HG03108 (cell line): ENCODE data around the gene GNG4.
"Not testable (repeated sequence)": the region's sequence is repeated elsewhere in the genome, so short reads cannot be mapped to it uniquely, and the experiment has no call there.

Experiments
- ATAC-seq: cut with Tn5 transposase; IDR thresholded peaks from one replicate; pipeline ENCODE4 v1.9.1; 2021; ENCODE audit warnings: moderate library complexity; ENCODE audit not compliant: unreplicated experiment

The GNG4 gene

GRCh38 chr1:235628316-235629005 lies 21.1 kb downstream of the GNG4 start:
- ATAC-seq: no peak

GRCh38 chr1:235625831-235626230 lies 23.8 kb downstream of the GNG4 start:
- no peak for ATAC-seq

GRCh38 chr1:235625340-235625739 lies 24.2 kb downstream of the GNG4 start:
- no peak for ATAC-seq

GRCh38 chr1:235624721-235625333 lies 24.8 kb downstream of the GNG4 start:
- no peak for ATAC-seq

DNA sequence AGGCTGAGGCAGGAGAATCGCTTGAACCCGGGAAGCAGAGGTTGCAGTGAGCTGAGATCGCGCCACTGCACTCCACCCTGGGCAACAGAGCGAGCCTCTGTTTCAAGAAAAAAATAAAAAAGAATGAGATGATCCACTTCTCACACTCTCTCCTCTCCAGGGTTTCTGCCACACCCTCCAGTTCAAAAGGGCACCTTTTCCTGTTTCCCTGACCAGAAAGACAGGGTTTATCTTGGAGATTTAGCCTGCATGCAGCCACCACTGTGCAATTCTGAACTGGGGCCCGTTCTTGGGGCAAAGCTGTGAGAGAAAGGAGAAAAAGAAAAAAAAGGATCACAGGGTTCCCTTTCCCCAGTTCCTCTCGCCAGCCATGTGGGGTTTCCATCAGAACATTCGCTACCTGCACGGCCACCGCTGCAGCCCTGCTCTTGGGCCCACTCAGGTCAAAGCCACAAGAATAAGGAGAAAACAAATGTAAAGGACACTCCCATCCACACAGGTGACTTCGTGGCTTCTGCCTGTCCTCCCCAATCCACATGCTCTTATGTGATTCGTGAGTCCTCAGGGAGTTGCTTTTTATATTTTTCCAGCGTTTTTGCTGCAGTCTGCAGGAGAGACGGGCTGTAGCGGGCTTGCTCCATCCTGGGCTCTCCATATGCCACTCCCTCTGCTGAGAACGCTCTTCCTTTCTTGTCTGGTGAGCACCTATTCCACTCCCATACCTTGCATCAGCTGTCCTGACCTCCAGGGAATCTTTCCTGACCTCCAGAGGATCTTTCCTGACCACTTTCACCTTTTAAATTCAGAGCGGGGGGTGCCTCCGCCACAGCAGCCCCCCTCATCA lies 26.4 kb downstream of the GNG4 start:
- no peak for ATAC-seq

- ATAC-seq: not testable (repeated sequence)
Observed at GRCh38 chr1:235619149-235619548, 30.4 kb downstream of the GNG4 start.

DNA sequence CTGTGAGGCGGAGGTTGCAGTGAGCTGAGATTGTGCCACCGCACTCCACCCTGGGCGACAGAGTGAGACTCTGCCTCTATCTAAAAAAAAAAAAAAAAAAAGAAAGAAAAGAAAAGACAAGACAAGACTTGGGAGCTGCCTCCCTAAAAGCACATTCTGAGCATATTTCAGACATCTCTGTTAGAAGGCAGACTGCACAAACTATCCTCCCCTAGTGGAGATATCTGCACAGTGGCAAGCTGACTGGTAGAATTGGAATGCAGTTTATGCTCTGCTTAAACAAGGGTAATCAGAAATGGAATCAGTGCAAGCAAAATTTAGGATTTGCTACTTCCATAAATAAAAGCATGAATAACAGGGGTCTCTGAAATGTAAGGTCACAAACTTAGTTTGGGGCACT lies 31.8 kb downstream of the GNG4 start:
- no peak for ATAC-seq

- no peak for ATAC-seq
Observed at GRCh38 chr1:235617140-235617539, 32.4 kb downstream of the GNG4 start.

DNA sequence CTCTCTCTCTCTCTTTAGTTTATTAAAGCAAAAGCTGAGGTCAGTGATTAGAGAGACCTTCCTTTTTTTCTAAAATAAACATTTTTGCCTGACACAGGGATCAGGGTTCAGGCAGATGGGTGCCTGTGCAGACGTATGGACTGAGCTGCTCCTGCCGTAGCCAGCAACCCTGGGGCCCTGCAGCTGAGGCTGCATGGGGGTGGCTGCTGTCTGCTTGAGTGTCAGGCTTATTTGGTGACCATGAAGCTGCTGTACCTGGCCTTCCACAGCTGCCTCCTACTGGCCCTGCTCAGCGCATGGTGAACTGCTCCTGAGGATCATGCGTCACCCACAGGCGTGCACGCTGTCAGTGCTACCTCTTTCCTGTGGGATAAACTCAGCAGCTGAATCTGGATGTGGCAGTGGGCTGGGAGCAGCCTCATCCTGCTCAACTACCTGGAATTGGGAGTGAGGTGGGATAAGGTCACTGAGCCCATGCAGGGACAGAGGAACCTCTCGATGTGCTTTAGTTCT lies 35.1 kb downstream of the GNG4 start:
- ATAC-seq: no peak

DNA sequence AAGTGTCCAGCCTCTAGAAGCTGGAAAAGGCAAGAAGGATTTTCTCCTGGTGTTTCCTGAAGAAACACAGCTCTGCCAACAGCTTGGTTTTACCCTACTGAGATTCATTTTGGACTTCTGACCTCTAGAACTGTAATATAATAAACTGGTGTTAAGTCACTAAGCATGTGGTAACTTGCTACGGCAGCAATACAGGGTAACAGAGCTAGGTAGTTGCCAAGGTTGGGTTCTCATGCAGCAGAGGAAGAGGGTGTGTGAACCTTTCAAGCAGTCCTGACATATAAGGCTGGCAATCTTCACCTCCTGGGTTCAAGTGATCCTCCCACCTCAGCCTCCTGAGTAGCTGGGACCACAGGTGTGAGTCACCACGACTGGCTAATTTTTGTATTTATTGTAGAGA lies 36.0 kb downstream of the GNG4 start:
- no peak for ATAC-seq

GRCh38 chr1:235612761-235613160 lies 36.8 kb downstream of the GNG4 start:
- no peak for ATAC-seq

- ATAC-seq: no peak
Observed at GRCh38 chr1:235610157-235610556, 39.4 kb downstream of the GNG4 start.

DNA sequence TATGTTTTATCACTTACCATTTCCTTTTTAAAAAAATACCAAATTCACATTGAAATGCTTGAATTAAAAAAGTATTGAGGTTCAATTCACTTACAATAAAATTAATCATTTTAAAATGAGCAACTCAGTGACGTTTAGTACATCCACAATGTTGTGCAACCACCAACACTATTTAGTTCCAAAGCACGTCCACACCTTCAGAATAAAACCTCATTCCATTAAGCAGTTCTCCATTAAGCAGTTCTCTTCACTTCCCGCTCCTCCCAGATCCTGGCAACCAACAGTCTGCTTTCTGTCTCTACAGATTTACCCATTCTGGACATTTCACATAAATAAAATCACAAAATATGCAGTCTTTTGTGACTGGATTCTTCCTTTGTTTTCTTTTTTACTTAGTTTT lies 41.3 kb downstream of the GNG4 start:
- no peak for ATAC-seq

DNA sequence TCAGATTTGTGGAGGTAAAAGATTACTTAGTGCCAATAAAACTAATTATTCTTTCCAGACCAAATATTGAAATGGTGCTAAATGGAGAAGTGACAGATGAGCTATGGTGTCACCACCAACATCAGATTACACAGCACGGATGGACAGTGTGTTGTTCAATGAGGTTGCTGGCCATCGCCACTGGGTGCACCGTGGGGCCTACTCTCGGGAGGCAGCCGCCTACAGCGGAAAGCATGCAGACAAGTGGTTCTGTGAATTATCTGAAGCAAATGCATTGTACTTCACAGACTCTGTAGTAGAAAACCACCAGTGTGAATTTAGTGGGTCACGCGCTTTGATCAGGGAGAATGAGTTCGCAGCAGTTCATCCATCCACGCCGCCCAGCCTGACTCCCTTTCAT lies 42.3 kb downstream of the GNG4 start:
- ATAC-seq: no peak

DNA sequence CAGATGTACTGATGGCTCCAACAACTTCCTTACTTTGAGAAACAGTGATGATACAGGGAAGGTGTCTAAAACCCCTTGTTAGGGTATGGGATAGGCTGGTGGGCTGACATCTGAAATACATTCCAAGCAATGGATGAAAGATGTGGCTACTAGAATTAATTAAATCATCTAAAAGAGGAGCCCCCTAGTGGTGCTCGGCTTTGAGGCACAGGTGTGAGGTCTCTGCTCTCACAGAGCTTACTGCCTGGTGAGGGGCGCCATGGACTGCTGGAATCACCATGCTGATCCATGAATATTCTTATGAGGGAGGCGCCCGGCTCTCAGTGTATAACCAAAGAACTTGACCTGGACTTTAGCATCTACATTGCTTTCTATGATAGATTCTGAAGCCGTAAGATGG lies 48.5 kb downstream of the GNG4 start:
- ATAC-seq: no peak

DNA sequence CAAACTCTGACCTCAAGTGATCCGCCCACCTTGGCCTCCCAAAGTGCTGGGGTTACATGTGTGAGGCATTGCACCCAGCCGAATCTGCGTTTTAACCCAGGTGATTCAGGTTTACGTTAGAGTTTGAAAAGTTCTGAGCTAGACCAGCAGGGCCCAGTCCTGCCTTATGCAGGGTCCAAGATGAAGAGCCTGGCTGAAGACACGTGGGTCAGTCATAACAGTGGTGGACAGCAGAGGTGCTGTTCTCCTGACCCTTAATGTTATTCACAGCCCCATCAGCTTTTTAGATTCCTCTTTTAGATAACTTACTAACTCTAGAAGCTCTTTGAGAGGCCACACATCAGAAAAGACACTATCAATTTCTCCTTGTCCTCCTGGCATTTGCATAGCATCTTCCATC lies 50.0 kb downstream of the GNG4 start:
- ATAC-seq: no peak

DNA sequence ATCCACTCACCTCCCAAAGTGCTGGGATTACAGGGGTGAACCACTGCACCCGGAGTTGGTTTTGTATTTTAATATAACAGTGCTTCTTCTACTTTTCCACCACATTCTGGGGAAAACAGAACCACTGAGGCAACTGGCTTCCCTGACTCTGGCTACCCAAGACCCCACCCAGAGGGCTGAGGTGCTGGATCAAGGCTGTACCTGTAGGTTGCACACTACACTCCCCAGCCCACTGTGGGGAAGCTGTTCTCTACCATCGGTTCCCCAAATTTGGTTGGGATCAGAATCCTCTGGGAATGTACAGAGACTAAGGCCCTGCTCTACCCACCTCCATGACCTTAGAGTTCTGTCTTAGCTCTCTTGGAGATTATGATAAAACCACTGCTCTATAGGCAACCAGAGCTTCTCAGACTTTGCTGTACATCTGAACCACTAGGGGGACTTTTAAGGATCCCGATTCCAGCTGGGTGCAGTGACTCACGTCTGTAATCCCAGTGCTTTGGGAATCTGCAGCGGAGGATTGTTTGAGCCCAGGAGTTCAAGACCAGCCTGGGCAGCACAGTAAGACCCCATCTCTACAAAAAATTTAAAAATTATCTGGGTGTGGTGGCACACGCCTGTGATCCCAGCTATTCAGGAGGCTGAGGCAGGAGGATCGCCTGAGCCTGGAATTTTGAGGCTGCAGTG lies 51.6 kb downstream of the GNG4 start:
- no peak for ATAC-seq

DNA sequence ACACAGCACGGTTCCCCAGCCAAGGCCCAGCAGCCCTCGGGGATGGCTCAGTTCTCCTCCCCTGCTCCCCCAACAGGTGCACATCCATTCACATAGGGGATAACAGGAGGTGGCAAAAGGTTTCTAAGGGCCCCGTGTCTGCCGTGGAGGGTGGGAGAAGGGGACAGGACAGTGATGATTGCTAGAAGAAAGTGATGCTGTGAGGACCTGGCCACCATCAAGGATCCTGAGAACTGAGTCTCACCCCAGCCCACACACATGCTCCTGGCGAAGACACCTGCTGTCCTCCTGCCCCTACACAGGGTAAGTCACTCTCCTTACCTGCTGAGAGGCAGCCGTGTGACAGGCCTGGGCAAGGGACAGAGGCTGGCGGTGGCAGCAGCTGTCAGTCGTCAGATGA lies 54.5 kb downstream of the GNG4 start:
- no peak for ATAC-seq

GRCh38 chr1:235594281-235594895 lies 55.2 kb downstream of the GNG4 start:
- ATAC-seq: not testable (repeated sequence)

- ATAC-seq: no peak
Observed at GRCh38 chr1:235588916-235589515, 60.6 kb downstream of the GNG4 start.
